ENCODE results near the gene TRIB2. TPM values are rescaled to one million over a fixed set of nuclear protein-coding genes. Genes with fewer than 3 reads are reported as not detected.
"Not testable (repeated sequence)": the region's sequence is repeated elsewhere in the genome, so short reads cannot be mapped to it uniquely, and the experiment has no call there.

The TRIB2 gene
- total RNA-seq, 6 donors from 2014 or later = 25.4 to 104 (median 42.4) TPM

DNA sequence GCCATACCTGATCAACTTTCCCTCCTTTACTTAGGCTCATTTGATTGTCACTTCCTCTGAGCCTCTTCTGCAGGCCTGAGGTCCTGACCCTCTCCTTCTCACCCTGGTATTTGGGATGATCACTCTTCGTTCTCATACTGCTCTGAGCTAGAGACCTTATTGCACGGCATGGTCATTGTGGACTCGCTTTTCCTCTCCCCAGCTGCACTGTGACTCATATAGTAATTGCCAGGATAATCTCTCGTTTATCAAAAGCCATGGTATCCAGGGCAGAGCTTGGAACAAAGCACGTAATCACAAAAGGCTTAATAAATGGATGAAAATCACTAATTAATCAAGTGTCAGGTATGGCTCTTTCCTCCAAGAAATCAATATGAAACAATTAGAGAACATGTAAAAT lies 40.9 kb upstream of the TRIB2 start:
- no peaks in the 10 kb centered on the region for H3K27me3 ChIP-seq
- TF ChIP-seq POLR2AphosphoS5 (IDR thresholded peaks at IDR 0.05) = no peak
- TF ChIP-seq EP300 (IDR thresholded peaks at IDR 0.05) = no peak
- TF ChIP-seq, protein P1, sequence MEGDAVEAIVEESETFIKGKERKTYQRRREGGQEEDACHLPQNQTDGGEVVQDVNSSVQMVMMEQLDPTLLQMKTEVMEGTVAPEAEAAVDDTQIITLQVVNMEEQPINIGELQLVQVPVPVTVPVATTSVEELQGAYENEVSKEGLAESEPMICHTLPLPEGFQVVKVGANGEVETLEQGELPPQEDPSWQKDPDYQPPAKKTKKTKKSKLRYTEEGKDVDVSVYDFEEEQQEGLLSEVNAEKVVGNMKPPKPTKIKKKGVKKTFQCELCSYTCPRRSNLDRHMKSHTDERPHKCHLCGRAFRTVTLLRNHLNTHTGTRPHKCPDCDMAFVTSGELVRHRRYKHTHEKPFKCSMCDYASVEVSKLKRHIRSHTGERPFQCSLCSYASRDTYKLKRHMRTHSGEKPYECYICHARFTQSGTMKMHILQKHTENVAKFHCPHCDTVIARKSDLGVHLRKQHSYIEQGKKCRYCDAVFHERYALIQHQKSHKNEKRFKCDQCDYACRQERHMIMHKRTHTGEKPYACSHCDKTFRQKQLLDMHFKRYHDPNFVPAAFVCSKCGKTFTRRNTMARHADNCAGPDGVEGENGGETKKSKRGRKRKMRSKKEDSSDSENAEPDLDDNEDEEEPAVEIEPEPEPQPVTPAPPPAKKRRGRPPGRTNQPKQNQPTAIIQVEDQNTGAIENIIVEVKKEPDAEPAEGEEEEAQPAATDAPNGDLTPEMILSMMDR (IDR thresholded peaks at IDR 0.05) = no peak
- no peak for TF ChIP-seq POLR2A (IDR thresholded peaks at IDR 0.05)
- H3K4me3 ChIP-seq = no peak overlapping the region
- no peaks in the 10 kb centered on the region for H3K9me3 ChIP-seq
- no peak overlapping the region for H3K27ac ChIP-seq
- H3K36me3 ChIP-seq = no peaks in the 10 kb centered on the region
- H3K4me1 ChIP-seq = no peaks in the 10 kb centered on the region
- ATAC-seq (ENCODE audit: low FRiP score in 2 of 2) (no peak), DNase-seq (no peak)
- 92 to 97% methylated on average over 5 of the region's 5 CpGs for WGBS, 2 donors

DNA sequence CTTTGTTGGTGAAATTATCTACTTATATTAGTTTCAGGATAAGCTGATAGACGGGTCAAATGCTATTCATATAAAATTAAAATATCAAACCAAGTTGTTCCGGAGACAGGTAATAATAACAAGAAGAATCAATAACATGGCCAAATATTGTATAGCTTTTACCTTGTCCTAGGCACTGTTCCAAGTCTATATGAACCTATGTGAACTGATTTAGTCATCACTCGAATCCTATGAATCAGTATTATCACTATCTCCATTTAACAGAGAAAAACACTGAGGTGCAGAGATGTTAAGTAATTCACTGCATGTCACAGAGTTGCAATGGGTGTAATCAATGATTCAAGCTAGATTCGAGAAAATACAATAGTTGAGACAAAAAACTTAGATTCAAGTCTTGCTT lies 40.0 kb upstream of the TRIB2 start:
- no peak for DNase-seq
- TF ChIP-seq, protein P1 (IDR thresholded peaks at IDR 0.05) = no peak
- no peak for TF ChIP-seq POLR2A (IDR thresholded peaks at IDR 0.05)
- 93 to 97% methylated on average over 4 of the region's 4 CpGs for WGBS, 2 donors
- no peaks in the 10 kb centered on the region for H3K27me3 ChIP-seq
- no peak overlapping the region for H3K4me3 ChIP-seq
- no peak overlapping the region for H3K27ac ChIP-seq
- H3K9me3 ChIP-seq = no peaks in the 10 kb centered on the region
- H3K4me1 ChIP-seq = no peaks in the 10 kb centered on the region
- ATAC-seq (ENCODE audit: low FRiP score in 2 of 2) = no peak
- H3K36me3 ChIP-seq = no peaks in the 10 kb centered on the region

DNA sequence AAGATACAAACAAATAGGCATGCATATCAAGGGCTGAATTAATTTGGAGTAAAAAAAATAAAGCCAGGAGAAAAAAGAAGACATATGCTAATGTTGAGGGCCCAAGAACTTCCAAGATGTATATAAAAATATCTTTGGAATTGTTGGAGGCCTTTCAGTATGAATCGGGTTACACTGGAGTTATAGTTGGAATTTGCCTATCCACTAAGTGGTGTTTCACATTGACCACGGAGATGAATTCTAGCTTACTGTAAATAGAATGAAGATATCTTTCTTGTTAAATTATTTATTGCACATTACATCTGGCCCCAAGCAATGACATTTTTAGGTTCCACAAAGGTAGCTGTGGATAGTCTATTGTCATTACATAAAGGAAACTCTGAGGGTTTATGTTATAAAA lies 38.5 kb upstream of the TRIB2 start:
- no peaks in the 10 kb centered on the region for H3K27me3 ChIP-seq
- H3K4me3 ChIP-seq = no peak overlapping the region
- no peaks in the 10 kb centered on the region for H3K9me3 ChIP-seq
- H3K36me3 ChIP-seq = no peaks in the 10 kb centered on the region
- ATAC-seq (ENCODE audit: low FRiP score in 2 of 2) = no peak
- 80 to 83% methylated on average over 2 of the region's 2 CpGs for WGBS, 2 donors
- H3K27ac ChIP-seq = no peak overlapping the region
- no peak for TF ChIP-seq EP300 (IDR thresholded peaks at IDR 0.05)
- no peak for TF ChIP-seq POLR2AphosphoS5 (IDR thresholded peaks at IDR 0.05)
- TF ChIP-seq, protein P1 (IDR thresholded peaks at IDR 0.05) = no peak
- no peak for TF ChIP-seq POLR2A (IDR thresholded peaks at IDR 0.05)
- DNase-seq = no peak
- H3K4me1 ChIP-seq = no peaks in the 10 kb centered on the region

- Histone ChIP-seq H3K36me3 (no peaks in the 10 kb centered on the region), H3K27me3 (no peaks in the 10 kb centered on the region), H3K4me3 (no peak overlapping the region), H3K27ac (no peak overlapping the region), H3K9me3 (no peaks in the 10 kb centered on the region), H3K4me1 (peaks cover 0 to 9% (median 2%) of the 10 kb centered on the region in 4 donors)
- no peak for DNase-seq
- ATAC-seq (ENCODE audit: low FRiP score in 2 of 2) = no peak
- TF ChIP-seq POLR2A (IDR thresholded peaks at IDR 0.05) (no peak), POLR2AphosphoS5 (IDR thresholded peaks at IDR 0.05) (no peak), EP300 (IDR thresholded peaks at IDR 0.05) (no peak)
- TF ChIP-seq, protein P1 (IDR thresholded peaks at IDR 0.05) = no peak
- 89 to 94% methylated on average over 5 of the region's 5 CpGs for WGBS, 2 donors
These were observed 37.1 kb upstream of the TRIB2 start for GRCh38 chr2:12679550-12680072.

GRCh38 chr2:12680115-12680514 lies 36.6 kb upstream of the TRIB2 start:
- H3K4me3 ChIP-seq = not testable (repeated sequence)
- WGBS, 2 donors = 0 to 88% methylated on average over 1 of the region's 1 CpG

More at GRCh38 chr2:12680115-12680514, 36.6 kb upstream of the TRIB2 start:
- H3K36me3 ChIP-seq; H3K27ac ChIP-seq; H3K27me3 ChIP-seq; H3K9me3 ChIP-seq; ATAC-seq (ENCODE audit: low FRiP score in 2 of 2); DNase-seq: not testable (repeated sequence)
- H3K4me1 ChIP-seq = peaks cover 0 to 12% (median 2%) of the 10 kb centered on the region in 4 donors

All from upper lobe of left lung (tissue), 6 donors.